Kidney (tissue), 14 donors: ENCODE measurements around the gene PDHB. TPM values are rescaled to one million over a fixed set of nuclear protein-coding genes. Genes with fewer than 3 reads are reported as not detected.

Source experiments
- DNase-seq, 5 donors: peaks; one replicate each; pipeline ENCODE4 v3.0.0-alpha.2; 2013 to 2020
- FAIRE-seq: peaks from 2 replicates; lab custom pipeline; 2012; peaks lifted over from hg19 to GRCh38; lab: Jason Lieb, UNC
- H3K27ac ChIP-seq, 2 donors: one replicate each; pipeline ENCODE4 v1.7.0; 2013; ENCODE audit warnings: low read depth in 2 of 2, low read length in 2 of 2, inconsistent platforms in 1 of 2
- H3K27me3 ChIP-seq: one replicate; pipeline ENCODE4 v1.7.1; 2013; ENCODE audit warnings: low read length, inconsistent platforms; ENCODE audit not compliant: control insufficient read depth, insufficient read depth
- H3K36me3 ChIP-seq, 3 donors: one replicate each; pipeline versions ENCODE4 v1.7.0 to v1.7.1; 2013; ENCODE audit warnings: low read length in 3 of 3, control low read depth in 1 of 3, inconsistent platforms in 1 of 3; ENCODE audit not compliant: insufficient read depth in 3 of 3, control insufficient read depth in 2 of 3
- H3K4me1 ChIP-seq, 3 donors: one replicate each; pipeline versions ENCODE4 v1.7.0 to v1.7.1; 2013; ENCODE audit warnings: low read length in 3 of 3, inconsistent platforms in 1 of 3, low read depth in 1 of 3; ENCODE audit not compliant: control insufficient read depth in 2 of 3, insufficient read depth in 2 of 3
- H3K4me3 ChIP-seq, 3 donors: one replicate each; pipeline versions ENCODE4 v1.7.0 to v1.8.1; 2013; ENCODE audit warnings: low read length in 3 of 3, control low read depth in 1 of 3, inconsistent platforms in 1 of 3
- H3K9ac ChIP-seq, 3 donors: one replicate each; pipeline versions ENCODE4 v1.7.0 to v1.7.1; 2013; ENCODE audit warnings: low read length in 3 of 3, control low read depth in 1 of 3, inconsistent platforms in 1 of 3
- H3K9me3 ChIP-seq, 3 donors: one replicate each; pipeline versions ENCODE4 v1.7.0 to v1.7.1; 2013; ENCODE audit warnings: low read length in 3 of 3, control low read depth in 1 of 3, inconsistent platforms in 1 of 3; ENCODE audit not compliant: control insufficient read depth in 2 of 3, insufficient read depth in 1 of 3
- CTCF ChIP-seq: IDR thresholded peaks from 3 replicates; pipeline ENCODE4 v1.5.1; 2012; ENCODE audit warnings: mild to moderate bottlenecking, moderate library complexity, borderline replicate concordance; ENCODE audit not compliant: insufficient read depth; ENCODE audit errors: extremely low read depth
- intact Hi-C: fragments of 100-400 bp; cut with DNase I; formaldehyde crosslinking; loops from one replicate; pipeline ENCODE4 v1.11.1; 2022
- polyA plus RNA-seq: library from polyadenylated mRNA; stranded (reverse); fragments of 350-450 nt; fragmentation: Illumina TruSeq; extraction: RNeasy Lipid Tissue Mini Kit (QIAGEN cat#74804); gene quantifications from one replicate; pipeline ENCODE4 v1.2.3, GENCODE V29; 2014; ENCODE audit warnings: low read depth, low replicate concordance; ENCODE audit not compliant: insufficient read depth
- total RNA-seq: library from RNA; stranded (reverse); fragmentation: NEBNext Ultra II Directional; extraction: Animal tissue kit (Norgen Biotek cat#: 25700); gene quantifications from one replicate; pipeline ENCODE4 v1.2.1, GENCODE V29; 2021
- donor health status: control.
- donor health status: control.
- donor health status: control.
- donor health status: control.
- donor health status: control.
- donor health status: DM: yes; HTN: yes; CAD: no.
- donor health status: Normal renal cell carcinoma (clear cell type).

The PDHB gene
- total and polyA plus RNA-seq, 2 donors from 2014 or later, result 71.7 to 138 TPM

- Histone ChIP-seq H3K4me3 (no peak overlapping the region), H3K9ac (no peak overlapping the region), H3K4me1 (peaks cover 0 to 10% (median 0%) of the 10 kb centered on the region in 3 donors), H3K27me3 (no peaks in the 10 kb centered on the region), H3K27ac (peak overlapping the region in 1 of 2 donors; percentile 23), H3K9me3 (no peaks in the 10 kb centered on the region), H3K36me3 (peaks cover 0 to 9% (median 9%) of the 10 kb centered on the region in 3 donors)
- intact Hi-C loops, result loop anchor here (10.0 kb wide), 1 partner anchor 80 kb away; the partner anchor contains the start of gene PXK
- FAIRE-seq (peak; percentile 38), DNase-seq (peak in 3 of 5 donors; percentile 34 to 76 (median 69))
- TF ChIP-seq CTCF, result peak; percentile 90
Observed at GRCh38 chr3:58414538-58415197, 19.0 kb downstream of the PDHB start.

GRCh38 chr3:58411851-58412830 is 21.5 kb downstream of the PDHB start:
- no peak overlapping the region for H3K4me3 ChIP-seq
- H3K9me3 ChIP-seq, result no peaks in the 10 kb centered on the region
- DNase-seq, result no peak
- intact Hi-C loops, result loop anchor here (10.0 kb wide), 1 partner anchor 77 kb away; the partner anchor contains the start of gene PXK
- H3K4me1 ChIP-seq, result peaks cover 0 to 9% (median 0%) of the 10 kb centered on the region in 3 donors
- peaks cover 0 to 19% (median 12%) of the 10 kb centered on the region in 3 donors for H3K36me3 ChIP-seq
- TF ChIP-seq CTCF, result no peak
- H3K27me3 ChIP-seq, result no peaks in the 10 kb centered on the region
- no peak overlapping the region for H3K27ac ChIP-seq
- no peak for FAIRE-seq
- H3K9ac ChIP-seq, result no peak overlapping the region

DNA sequence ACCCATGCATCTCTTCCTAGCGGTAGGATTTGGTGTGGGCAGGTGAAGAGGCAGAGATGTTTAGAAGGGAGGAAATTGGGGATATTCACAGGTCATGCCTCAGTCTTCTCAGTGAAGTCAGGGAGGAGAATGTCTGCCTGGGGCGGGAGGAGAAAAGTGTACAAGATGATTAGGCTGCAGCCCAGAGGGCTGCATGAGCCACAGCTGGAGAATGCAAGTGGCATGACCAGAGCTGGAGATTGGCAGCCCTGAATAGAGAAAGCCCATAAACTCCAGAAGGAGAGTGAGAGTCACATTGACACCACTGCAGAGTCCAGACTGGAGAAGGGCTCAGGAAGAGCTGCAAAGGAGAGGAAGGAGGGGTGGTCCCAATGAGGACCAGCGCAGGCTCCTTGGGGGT is 22.6 kb downstream of the PDHB start:
- intact Hi-C loops, result loop anchor here (10.0 kb wide), 1 partner anchor 76 kb away; the partner anchor contains the start of gene PXK

More for the DNA sequence above, 22.6 kb downstream of the PDHB start:
- Histone ChIP-seq H3K9ac (no peak overlapping the region), H3K9me3 (no peaks in the 10 kb centered on the region), H3K27ac (no peak overlapping the region), H3K27me3 (no peaks in the 10 kb centered on the region), H3K4me1 (peaks cover 0 to 5% (median 0%) of the 10 kb centered on the region in 3 donors), H3K36me3 (peaks cover 0 to 19% (median 15%) of the 10 kb centered on the region in 3 donors), H3K4me3 (no peak overlapping the region)
- DNase-seq, result no peak
- TF ChIP-seq CTCF, result no peak
- FAIRE-seq, result no peak
